GM12878 (cell line): ENCODE results near the gene CINP. TPM values are rescaled to one million over a fixed set of nuclear protein-coding genes. Genes with fewer than 3 reads are reported as not detected.

Experiments
- ATAC-seq: fragments of 200-7000 bp; cut with Tn5 transposase; 3 replicates; pipeline ENCODE4 v1.9.1; 2020; ENCODE audit warnings: mild to moderate bottlenecking, moderate library complexity
- BruUV-seq: library from RNA; stranded (reverse); fragments of 400-500 nt; replicated peaks from 2 replicates; lab custom pipeline; 2021; lab: Mats Ljungman, UMichigan
- CTCF ChIA-PET: fragments of 300-600 bp; sonication (Branson Sonifier 250); formaldehyde crosslinking; extraction: SDS; loops from one replicate; lab custom pipeline; 2021; ENCODE audit warnings: inconsistent platforms; lab: Yijun Ruan, JAX
- POLR2A ChIA-PET: fragments of 350-600 bp; formaldehyde crosslinking; extraction: SDS; loops from one replicate; lab custom pipeline; 2021; ENCODE audit warnings: inconsistent platforms; lab: Charles Lee
- RAD21 ChIA-PET: fragments of 300-600 bp; sonication (Branson Sonifier 250); formaldehyde crosslinking; loops from one replicate; lab custom pipeline; 2023; ENCODE audit warnings: antibody characterized with exemption; ENCODE audit not compliant: unreplicated experiment; lab: Charles Lee
- SMC1A ChIA-PET: fragments of 300-600 bp; sonication (Branson Sonifier 250); formaldehyde crosslinking; loops from one replicate; lab custom pipeline; 2023; ENCODE audit not compliant: unreplicated experiment, uncharacterized antibody; lab: Charles Lee
- DNase-seq: peaks from one replicate; pipeline ENCODE4 v3.0.0-alpha.2; 2011; ENCODE audit warnings: low read depth, low spot score
- FAIRE-seq: peaks from 3 replicates; lab custom pipeline; 2011; peaks lifted over from hg19 to GRCh38; lab: Jason Lieb, UNC
- H2AFZ ChIP-seq: 2 replicates; pipeline ENCODE4 v1.6.0; 2011; ENCODE audit warnings: low read depth, low read length, control low read depth; ENCODE audit not compliant: control insufficient read depth
- H3K27ac ChIP-seq: 2 replicates; pipeline ENCODE4 v1.5.1; 2011; ENCODE audit warnings: control low read depth; ENCODE audit not compliant: control insufficient read depth, insufficient read depth
- H3K27me3 ChIP-seq, 2 experiments: replicated peaks in 1 of 2; 2 replicates each; pipeline versions ENCODE4 v1.6.0 to v1.6.1; 2011; ENCODE audit warnings: low read length in 1 of 2; ENCODE audit not compliant: control insufficient read depth in 2 of 2, insufficient read depth in 2 of 2
- H3K36me3 ChIP-seq, 2 experiments: 2 replicates each; pipeline ENCODE4 v1.5.1; 2011; ENCODE audit warnings: low read length in 1 of 2; ENCODE audit not compliant: control insufficient read depth in 2 of 2, insufficient read depth in 2 of 2
- H3K4me1 ChIP-seq: 2 replicates; pipeline ENCODE4 v1.6.1; 2011; ENCODE audit warnings: mild to moderate bottlenecking, low read length, moderate library complexity, mixed read lengths; ENCODE audit not compliant: control insufficient read depth, insufficient read depth
- H3K4me2 ChIP-seq: 2 replicates; pipeline ENCODE4 v1.6.0; 2011; ENCODE audit warnings: control low read depth; ENCODE audit not compliant: control insufficient read depth, insufficient read depth
- H3K4me3 ChIP-seq: fragments of 200-600 bp; sonication (generic); 2 replicates; pipeline ENCODE4 v1.5.1; 2016
- H3K79me2 ChIP-seq: 2 replicates; pipeline ENCODE4 v1.6.0; 2011; ENCODE audit warnings: low read length; ENCODE audit not compliant: control insufficient read depth, insufficient read depth
- H3K9ac ChIP-seq: 2 replicates; pipeline ENCODE4 v1.8.0; 2011; ENCODE audit warnings: low read length, control low read depth, mixed read lengths; ENCODE audit not compliant: control insufficient read depth, insufficient read depth
- H3K9me3 ChIP-seq: replicated peaks from 3 replicates; pipeline ENCODE4 v1.5.1; 2011; ENCODE audit warnings: mild to moderate bottlenecking, low read length; ENCODE audit not compliant: control insufficient read depth, insufficient read depth
- H4K20me1 ChIP-seq: 2 replicates; pipeline ENCODE4 v1.6.0; 2011; ENCODE audit not compliant: control insufficient read depth, insufficient read depth
- BACH1 ChIP-seq: fragments of 450-650 bp; IDR thresholded peaks from 2 replicates; pipeline ENCODE4 v1.6.1; 2017; ENCODE audit warnings: mild to moderate bottlenecking, borderline replicate concordance
- CBFB ChIP-seq: IDR thresholded peaks from 2 replicates; pipeline ENCODE4 v1.6.1; 2016; ENCODE audit warnings: antibody characterized with exemption, low read depth
- CBX5 ChIP-seq: sonication (generic); IDR thresholded peaks from 2 replicates; pipeline ENCODE4 v1.6.1; 2016; ENCODE audit warnings: low read depth, moderate library complexity, mild to moderate bottlenecking, inconsistent platforms
- CHD2 ChIP-seq: IDR thresholded peaks from 2 replicates; pipeline ENCODE4 v1.6.1; 2011; ENCODE audit warnings: low read depth, low read length, improper control_type of control experiment, borderline replicate concordance
- HDGF ChIP-seq: fragments of 450-650 bp; IDR thresholded peaks from 2 replicates; pipeline ENCODE4 v1.6.1; 2016; ENCODE audit warnings: antibody characterized with exemption
- NR2C1 ChIP-seq: fragments of 450-650 bp; IDR thresholded peaks from 2 replicates; pipeline ENCODE4 v1.6.1; 2017; ENCODE audit warnings: antibody characterized with exemption, mild to moderate bottlenecking, moderate library complexity
- NR2C2 ChIP-seq: IDR thresholded peaks from 2 replicates; pipeline ENCODE4 v1.6.1; 2011; ENCODE audit warnings: borderline replicate concordance, low read depth; ENCODE audit not compliant: control insufficient read depth, insufficient read length
- POLR2AphosphoS5 ChIP-seq: IDR thresholded peaks from 2 replicates; pipeline ENCODE4 v1.6.1; 2011; ENCODE audit warnings: mild to moderate bottlenecking, low read length, inconsistent platforms
- POU2F2 ChIP-seq: IDR thresholded peaks from 3 replicates; pipeline ENCODE4 v1.6.1; 2011; ENCODE audit warnings: low read depth, mild to moderate bottlenecking, low read length, borderline replicate concordance
- SMAD1 ChIP-seq: fragments of 450-650 bp; IDR thresholded peaks from 2 replicates; pipeline ENCODE4 v1.6.1; 2018; ENCODE audit warnings: mild to moderate bottlenecking, low read depth; ENCODE audit not compliant: partially characterized antibody
- SREBF2 ChIP-seq: IDR thresholded peaks from 2 replicates; pipeline ENCODE4 v1.6.1; 2012; ENCODE audit warnings: mild to moderate bottlenecking, low read length
- WGBS: methylation state at CpG from one replicate; pipeline ENCODE4 v1.1.6; 2016; ENCODE audit warnings: low lambda C conversion rate; ENCODE audit not compliant: insufficient replicate concordance, insufficient coverage; ENCODE audit errors: missing lambda C conversion rate; 5-methylcytosine and 5-hydroxymethylcytosine counted together
- in situ Hi-C: fragments of 300-500 bp; cut with MboI; formaldehyde crosslinking; loops from 9 replicates; pipeline ENCODE4 v1.14.3; 2018; ENCODE audit warnings: mixed read lengths
- intact Hi-C: fragments of 100-400 bp; cut with micrococcal nuclease; formaldehyde crosslinking; loops from one replicate; pipeline ENCODE4 v1.14.2; 2022; ENCODE audit not compliant: unreplicated experiment
- polyA plus RNA-seq, 11 experiments: library from polyadenylated mRNA; depleted of rRNA in 4 of 11; unstranded in 6 of 11; stranded (reverse) in 5 of 11; fragments of >200 nt; fragmentation: Nextera tagmentation in 4 of 11; fragmentation: Illumina TruSeq in 1 of 11; extraction: Ambion mirVana in 4 of 11; extraction: Trizol in 1 of 11; gene quantifications; 1 replicate in 1 of 11; 2 replicates in 10 of 11; pipeline versions ENCODE4 v1.2.1 to v1.2.3, GENCODE V29; 2011 to 2016; ENCODE audit warnings: inconsistent platforms in 2 of 11, missing spikeins in 2 of 11, low read depth in 1 of 11
- total RNA-seq, 4 experiments: library from RNA; depleted of rRNA in 3 of 4; stranded (reverse); fragments of >200 nt in 3 of 4; fragmentation: Illumina TruSeq in 1 of 4; extraction: Trizol in 1 of 4; gene quantifications; 2 replicates each; pipeline versions ENCODE4 v1.2.1 to v1.2.3, GENCODE V29; 2013 to 2021
- TF ChIP-seq, protein P1 (sequence below): fragments of 450-650 bp; IDR thresholded peaks from 2 replicates; pipeline ENCODE4 v1.6.1; 2014; ENCODE audit warnings: mild to moderate bottlenecking
- TF ChIP-seq, protein P2 (sequence below): IDR thresholded peaks from 2 replicates; pipeline ENCODE4 v1.6.1; 2011; ENCODE audit warnings: low read depth, low read length, improper control_type of control experiment, borderline replicate concordance
- TF ChIP-seq, protein P3 (sequence below): fragments of 450-650 bp; IDR thresholded peaks from 2 replicates; pipeline ENCODE4 v1.6.1; 2017; ENCODE audit warnings: low read depth, mild to moderate bottlenecking, moderate library complexity

The CINP gene
- total and polyA plus RNA-seq, 10 of the 15 experiments (the other 5 are each of a cell fraction or from before 2014, with no cell fraction given): 45.4 to 73.3 (median 52.9) TPM

DNA sequence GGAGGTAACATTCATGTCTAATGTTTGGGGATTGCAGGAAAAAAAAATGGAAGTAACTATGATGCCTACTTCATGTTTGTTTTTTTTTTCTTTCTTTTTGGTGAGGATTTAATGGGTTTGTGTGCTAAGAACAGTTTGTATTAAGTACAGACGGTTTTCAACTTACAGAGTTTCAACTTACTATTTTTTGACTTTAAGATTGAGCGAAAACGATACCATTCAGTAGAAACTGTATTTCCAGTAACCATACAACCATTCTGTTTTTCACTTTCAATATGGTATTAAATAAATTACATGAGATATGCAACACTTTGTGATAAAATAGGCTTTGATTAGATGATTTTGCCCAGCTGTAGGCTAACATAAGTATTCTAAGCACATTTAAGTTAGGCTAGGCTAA, 10.4 kb upstream of the CINP start (continued):
- TF ChIP-seq NR2C2: no peak
- TF ChIP-seq, protein P1, sequence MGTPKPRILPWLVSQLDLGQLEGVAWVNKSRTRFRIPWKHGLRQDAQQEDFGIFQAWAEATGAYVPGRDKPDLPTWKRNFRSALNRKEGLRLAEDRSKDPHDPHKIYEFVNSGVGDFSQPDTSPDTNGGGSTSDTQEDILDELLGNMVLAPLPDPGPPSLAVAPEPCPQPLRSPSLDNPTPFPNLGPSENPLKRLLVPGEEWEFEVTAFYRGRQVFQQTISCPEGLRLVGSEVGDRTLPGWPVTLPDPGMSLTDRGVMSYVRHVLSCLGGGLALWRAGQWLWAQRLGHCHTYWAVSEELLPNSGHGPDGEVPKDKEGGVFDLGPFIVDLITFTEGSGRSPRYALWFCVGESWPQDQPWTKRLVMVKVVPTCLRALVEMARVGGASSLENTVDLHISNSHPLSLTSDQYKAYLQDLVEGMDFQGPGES: no peak

DNA sequence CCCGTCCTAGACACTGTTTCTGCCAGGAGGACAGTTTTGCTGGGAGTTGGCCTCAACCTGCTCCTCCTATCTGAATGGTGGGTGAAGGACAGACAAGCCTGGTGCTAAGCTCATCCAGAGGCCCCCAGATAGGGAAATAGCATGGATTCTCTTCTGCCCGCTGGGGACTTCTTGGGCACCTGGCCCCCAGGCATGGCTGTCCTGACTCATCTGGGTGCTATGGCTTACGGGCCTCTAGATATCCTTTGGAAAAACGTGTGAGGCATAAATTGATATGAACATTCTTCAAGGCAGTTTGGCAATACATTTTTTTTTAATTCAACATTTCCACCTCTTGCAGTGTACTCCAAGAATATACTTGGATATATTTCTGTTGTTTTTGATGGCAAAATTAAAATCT, 8.7 kb upstream of the CINP start:
- RAD21 ChIA-PET: interaction anchor here (0.6 kb wide), 1 partner anchor 226 kb away, joined by 5 read pairs; no protein-coding TSS in a partner anchor
- H3K27me3 ChIP-seq: no peaks in the 10 kb centered on the region
- TF ChIP-seq CHD2 (no peak), CBX5 (no peak), HDGF (no peak), CBFB (no peak), POU2F2 (no peak), SMAD1 (no peak), BACH1 (no peak), POLR2AphosphoS5 (no peak), SREBF2 (no peak), NR2C1 (no peak)
- TF ChIP-seq, protein P2, sequence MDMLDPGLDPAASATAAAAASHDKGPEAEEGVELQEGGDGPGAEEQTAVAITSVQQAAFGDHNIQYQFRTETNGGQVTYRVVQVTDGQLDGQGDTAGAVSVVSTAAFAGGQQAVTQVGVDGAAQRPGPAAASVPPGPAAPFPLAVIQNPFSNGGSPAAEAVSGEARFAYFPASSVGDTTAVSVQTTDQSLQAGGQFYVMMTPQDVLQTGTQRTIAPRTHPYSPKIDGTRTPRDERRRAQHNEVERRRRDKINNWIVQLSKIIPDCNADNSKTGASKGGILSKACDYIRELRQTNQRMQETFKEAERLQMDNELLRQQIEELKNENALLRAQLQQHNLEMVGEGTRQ: no peak
- TF ChIP-seq, protein P3, sequence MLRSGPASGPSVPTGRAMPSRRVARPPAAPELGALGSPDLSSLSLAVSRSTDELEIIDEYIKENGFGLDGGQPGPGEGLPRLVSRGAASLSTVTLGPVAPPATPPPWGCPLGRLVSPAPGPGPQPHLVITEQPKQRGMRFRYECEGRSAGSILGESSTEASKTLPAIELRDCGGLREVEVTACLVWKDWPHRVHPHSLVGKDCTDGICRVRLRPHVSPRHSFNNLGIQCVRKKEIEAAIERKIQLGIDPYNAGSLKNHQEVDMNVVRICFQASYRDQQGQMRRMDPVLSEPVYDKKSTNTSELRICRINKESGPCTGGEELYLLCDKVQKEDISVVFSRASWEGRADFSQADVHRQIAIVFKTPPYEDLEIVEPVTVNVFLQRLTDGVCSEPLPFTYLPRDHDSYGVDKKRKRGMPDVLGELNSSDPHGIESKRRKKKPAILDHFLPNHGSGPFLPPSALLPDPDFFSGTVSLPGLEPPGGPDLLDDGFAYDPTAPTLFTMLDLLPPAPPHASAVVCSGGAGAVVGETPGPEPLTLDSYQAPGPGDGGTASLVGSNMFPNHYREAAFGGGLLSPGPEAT: no peak
- TF ChIP-seq, protein P1: no peak

More for the DNA sequence above, 8.7 kb upstream of the CINP start:
- DNase-seq: no peak
- Histone ChIP-seq H2AFZ (no peak overlapping the region), H3K4me2 (no peak overlapping the region), H3K9ac (no peak overlapping the region), H3K27ac (no peak overlapping the region), H3K4me3 (no peak overlapping the region), H3K9me3 (no peaks in the 10 kb centered on the region), H4K20me1 (no peaks in the 10 kb centered on the region), H3K36me3 (no peaks in the 10 kb centered on the region), H3K4me1 (peaks cover 39% of the 10 kb centered on the region), H3K79me2 (no peaks in the 10 kb centered on the region; the same call in none of the 2 replicates)
- 73% methylated on average over 4 of the region's 4 CpGs for WGBS
- POLR2A ChIA-PET: no interaction called here
- intact Hi-C loops: no loop called here
- ATAC-seq: no peak
- no TSS peak for BruUV-seq
- in situ Hi-C loops: no loop called here
- SMC1A ChIA-PET: interaction anchor here (0.7 kb wide), 1 partner anchor 108 kb away, joined by 5 read pairs; no protein-coding TSS in a partner anchor
- no peak for FAIRE-seq
- CTCF ChIA-PET: interaction anchor here (0.6 kb wide), 1 partner anchor 66 kb away, joined by 3 read pairs; the partner anchor contains the start of gene MOK
